ENCODE data around the gene PIH1D1. TPM values are rescaled to one million over a fixed set of nuclear protein-coding genes. Genes with fewer than 3 reads are reported as not detected.

Gene PIH1D1
- total and polyA plus RNA-seq, 2 of the 13 experiments (the other 11 are each of a cell fraction or from before 2014, with no cell fraction given), result 110 to 137 TPM

GRCh38 chr19:49453013-49453756, 1.6 kb upstream of the PIH1D1 start, which contains the start of gene ALDH16A1 (continued):
- peak; percentile 25; the same call in 1 of the 2 replicates for TF ChIP-seq ZBTB10 (CRISPR knock-in tag; IDR thresholded peaks at IDR 0.05; ENCODE audit: borderline replicate concordance)
- no peak for TF ChIP-seq GLMP (CRISPR knock-in tag; IDR thresholded peaks at IDR 0.05; ENCODE audit: borderline replicate concordance)
- no peak for TF ChIP-seq TCF12 (IDR thresholded peaks at IDR 0.05)
- TF ChIP-seq TCF12 (CRISPR knock-in tag; IDR thresholded peaks at IDR 0.05), result peak; percentile 72; the same call in 1 of the 2 replicates
- TF ChIP-seq MAFG (CRISPR knock-in tag; IDR thresholded peaks at IDR 0.05), result no peak
- TF ChIP-seq TCF7 (IDR thresholded peaks at IDR 0.05; ENCODE audit: low read depth), result no peak
- TF ChIP-seq POGK (CRISPR knock-in tag; conservative IDR thresholded peaks at IDR 0.05), result peak; percentile 79
- TF ChIP-seq CSRNP2 (CRISPR knock-in tag; conservative IDR thresholded peaks at IDR 0.05; ENCODE audit: low read depth), result no peak
- TF ChIP-seq ZNF556 (CRISPR knock-in tag; IDR thresholded peaks at IDR 0.05; ENCODE audit: borderline replicate concordance), result no peak
- TF ChIP-seq GTF2F1 (IDR thresholded peaks at IDR 0.05; ENCODE audit: low read length), result no peak; the same call in 1 of the 2 replicates
- TF ChIP-seq YEATS2 (CRISPR knock-in tag; IDR thresholded peaks at IDR 0.05; ENCODE audit: borderline replicate concordance), result peak; percentile 88
- TF ChIP-seq SP5 (CRISPR knock-in tag; IDR thresholded peaks at IDR 0.05; ENCODE audit: borderline replicate concordance, low read depth), result peak; percentile 85
- peak; percentile 70; the same call in 1 of the 2 replicates for TF ChIP-seq HOXD1 (CRISPR knock-in tag; IDR thresholded peaks at IDR 0.05)
- no peak for TF ChIP-seq NAIF1 (CRISPR knock-in tag; IDR thresholded peaks at IDR 0.05; ENCODE audit: borderline replicate concordance)
- TF ChIP-seq BCL3 (CRISPR knock-in tag; IDR thresholded peaks at IDR 0.05), result peak; percentile 40; the same call in 1 of the 2 replicates
- peak; percentile 81 for TF ChIP-seq HNRNPH1 (optimal IDR thresholded peaks at IDR 0.05; ENCODE audit: low read depth, low read length)
- no peak for TF ChIP-seq ZNF615 (CRISPR knock-in tag; IDR thresholded peaks at IDR 0.05; ENCODE audit: borderline replicate concordance)
- peak; percentile 73; the same call in 1 of the 2 replicates for TF ChIP-seq ZNF710 (CRISPR knock-in tag; IDR thresholded peaks at IDR 0.05; ENCODE audit: borderline replicate concordance)
